A549 (cell line): ENCODE results near the gene CDH11. TPM values are rescaled to one million over a fixed set of nuclear protein-coding genes. Genes with fewer than 3 reads are reported as not detected.

Experiments
- ATAC-seq, 2 experiments: fragments of 200-7000 bp in 1 of 2; fragments of >200 bp in 1 of 2; cut with Nextera tagmentation in 1 of 2; cut with Tn5 transposase in 1 of 2; 3 replicates each; pipeline versions ENCODE4 v1.8.0 to v1.9.1; 2018 to 2020; ENCODE audit warnings: mild to moderate bottlenecking in 1 of 2, moderate library complexity in 1 of 2
- CTCF ChIA-PET: fragments of 300-600 bp; sonication (Branson Sonifier 250); formaldehyde crosslinking; extraction: SDS; loops from one replicate; lab custom pipeline; 2021; ENCODE audit warnings: antibody characterized with exemption, inconsistent platforms; lab: Yijun Ruan, JAX
- POLR2A ChIA-PET: fragments of 350-600 bp; formaldehyde crosslinking; extraction: SDS; loops from one replicate; lab custom pipeline; 2021; ENCODE audit warnings: antibody characterized with exemption, inconsistent platforms; lab: Yijun Ruan, JAX
- DNase-seq, 2 experiments: peaks; one replicate each; pipeline versions ENCODE4 v3.0.0 to v3.0.0-alpha.2; 2011 to 2016; ENCODE audit warnings: low read depth in 1 of 2, low spot score in 1 of 2
- FAIRE-seq: peaks from 2 replicates; lab custom pipeline; 2011; peaks lifted over from hg19 to GRCh38; lab: Jason Lieb, UNC
- H3K27ac ChIP-seq, 2 experiments: fragments of >200 bp; sonication (Bioruptor Twin); formaldehyde crosslinking; 3 replicates each; pipeline ENCODE4 v1.5.1; 2016 to 2017
- H3K4me1 ChIP-seq: fragments of >200 bp; sonication (Bioruptor Twin); formaldehyde crosslinking; 3 replicates; pipeline ENCODE4 v1.6.1; 2016
- H3K4me2 ChIP-seq: fragments of >200 bp; sonication (Bioruptor Twin); formaldehyde crosslinking; 3 replicates; pipeline ENCODE4 v1.6.1; 2016
- H3K4me3 ChIP-seq: fragments of >200 bp; sonication (Bioruptor Twin); formaldehyde crosslinking; 3 replicates; pipeline ENCODE4 v1.5.1; 2016
- H3K9me3 ChIP-seq: fragments of >200 bp; sonication (Bioruptor Twin); formaldehyde crosslinking; 3 replicates; pipeline ENCODE4 v1.6.1; 2016
- BCL3 ChIP-seq: fragments of >200 bp; sonication (Bioruptor Twin); formaldehyde crosslinking; IDR thresholded peaks from 3 replicates; pipeline ENCODE4 v1.6.1; 2016
- BHLHE40 ChIP-seq: IDR thresholded peaks from 2 replicates; pipeline ENCODE4 v1.6.1; 2012; ENCODE audit warnings: low read depth, low read length, inconsistent platforms
- CBX8 ChIP-seq: fragments of 200-600 bp; sonication (generic); IDR thresholded peaks from 2 replicates; pipeline ENCODE4 v1.6.1; 2016
- CEBPB ChIP-seq, 2 experiments: fragments of >200 bp in 1 of 2; sonication (Bioruptor Twin) in 1 of 2; formaldehyde crosslinking in 1 of 2; IDR thresholded peaks; 2 replicates each; pipeline ENCODE4 v1.6.1; 2012 to 2016
- CHD2 ChIP-seq: fragments of 150-350 bp; IDR thresholded peaks from 2 replicates; pipeline ENCODE4 v1.6.1; 2014; ENCODE audit warnings: low read length; ENCODE audit not compliant: partially characterized antibody
- E2F6 ChIP-seq: IDR thresholded peaks from 2 replicates; pipeline ENCODE4 v1.6.1; 2012; ENCODE audit warnings: low read depth, borderline replicate concordance
- EHF ChIP-seq: fragments of 250-450 bp; sonication (Bioruptor Pico); IDR thresholded peaks from 2 replicates; pipeline ENCODE4 v1.5.0; 2020; ENCODE audit warnings: mild to moderate bottlenecking
- EP300 ChIP-seq, 2 experiments: fragments of >200 bp; sonication (Bioruptor Twin); formaldehyde crosslinking; IDR thresholded peaks; 2 replicates in 1 of 2; 3 replicates in 1 of 2; pipeline ENCODE4 v1.6.1; 2016 to 2017
- FOSB ChIP-seq: fragments of 250-450 bp; sonication (Bioruptor Pico); IDR thresholded peaks from 2 replicates; pipeline ENCODE4 v1.5.0; 2020; ENCODE audit warnings: mild to moderate bottlenecking, moderate library complexity
- FOSL2 ChIP-seq, 2 experiments: fragments of 450-650 bp in 1 of 2; fragments of >200 bp in 1 of 2; sonication (Bioruptor Twin) in 1 of 2; formaldehyde crosslinking; IDR thresholded peaks; 2 replicates each; pipeline versions ENCODE4 v1.5.0 to v1.6.1; 2016 to 2020; ENCODE audit warnings: mild to moderate bottlenecking in 1 of 2, moderate library complexity in 1 of 2
- FOXS1 ChIP-seq: fragments of 250-450 bp; sonication (Bioruptor Pico); IDR thresholded peaks from 2 replicates; pipeline ENCODE4 v1.5.0; 2020; ENCODE audit warnings: mild to moderate bottlenecking, moderate library complexity
- HDAC2 ChIP-seq: fragments of 200-600 bp; sonication (generic); IDR thresholded peaks from 2 replicates; pipeline ENCODE4 v1.6.1; 2016
- HOXA7 ChIP-seq: fragments of 250-450 bp; sonication (Bioruptor Pico); IDR thresholded peaks from 2 replicates; pipeline ENCODE4 v1.5.0; 2020; ENCODE audit warnings: mild to moderate bottlenecking, moderate library complexity
- JUN ChIP-seq, 2 experiments: fragments of >200 bp; sonication (Bioruptor Twin); formaldehyde crosslinking; IDR thresholded peaks; 2 replicates in 1 of 2; 3 replicates in 1 of 2; pipeline ENCODE4 v1.6.1; 2016 to 2017
- JUNB ChIP-seq: fragments of >200 bp; sonication (Bioruptor Twin); formaldehyde crosslinking; IDR thresholded peaks from 2 replicates; pipeline ENCODE4 v1.6.1; 2016
- KDM5A ChIP-seq: fragments of 200-600 bp; sonication (generic); IDR thresholded peaks from 2 replicates; pipeline ENCODE4 v1.6.1; 2016; ENCODE audit warnings: antibody characterized with exemption, mild to moderate bottlenecking
- MAFK ChIP-seq: fragments of 450-650 bp; IDR thresholded peaks from 2 replicates; pipeline ENCODE4 v1.6.1; 2014; ENCODE audit not compliant: partially characterized antibody
- MYC ChIP-seq: IDR thresholded peaks from 2 replicates; pipeline ENCODE4 v1.6.1; 2012; ENCODE audit warnings: mild to moderate bottlenecking, inconsistent platforms, low read length, improper control_type of control experiment, borderline replicate concordance
- NR3C1 ChIP-seq: fragments of >200 bp; sonication (Bioruptor Twin); formaldehyde crosslinking; IDR thresholded peaks from 3 replicates; pipeline ENCODE4 v1.6.1; 2017
- PHF8 ChIP-seq: fragments of 200-600 bp; sonication (generic); IDR thresholded peaks from 2 replicates; pipeline ENCODE4 v1.6.1; 2016; ENCODE audit warnings: low read depth, mild to moderate bottlenecking, antibody characterized with exemption, moderate library complexity, borderline replicate concordance
- POLR2AphosphoS2 ChIP-seq: conservative IDR thresholded peaks from 2 replicates; pipeline ENCODE4 v1.6.1; 2012; ENCODE audit warnings: low read length, improper control_type of control experiment, inconsistent platforms
- RAD21 ChIP-seq, 2 experiments: fragments of >200 bp in 1 of 2; sonication (Bioruptor Twin) in 1 of 2; formaldehyde crosslinking in 1 of 2; IDR thresholded peaks in 1 of 2; conservative IDR thresholded peaks in 1 of 2; 2 replicates in 1 of 2; 3 replicates in 1 of 2; pipeline ENCODE4 v1.6.1; 2012 to 2018; ENCODE audit warnings: inconsistent platforms in 1 of 2
- RARB ChIP-seq: fragments of 250-450 bp; sonication (Bioruptor Pico); IDR thresholded peaks from 2 replicates; pipeline ENCODE4 v1.8.0; 2021; ENCODE audit warnings: mild to moderate bottlenecking, moderate library complexity
- RCOR1 ChIP-seq: fragments of 150-350 bp; IDR thresholded peaks from 2 replicates; pipeline ENCODE4 v1.6.1; 2014; ENCODE audit warnings: antibody characterized with exemption, low read length, low read depth
- RFX5 ChIP-seq: fragments of 450-650 bp; IDR thresholded peaks from 2 replicates; pipeline ENCODE4 v1.7.1; 2014; ENCODE audit warnings: antibody characterized with exemption, mild to moderate bottlenecking, moderate library complexity
- SREBF2 ChIP-seq: fragments of 450-650 bp; IDR thresholded peaks from 2 replicates; pipeline ENCODE4 v1.6.1; 2014; ENCODE audit warnings: mild to moderate bottlenecking, moderate library complexity
- ZFP36 ChIP-seq: fragments of 450-650 bp; IDR thresholded peaks from 2 replicates; pipeline ENCODE4 v1.6.1; 2014; ENCODE audit warnings: borderline replicate concordance; ENCODE audit not compliant: partially characterized antibody
- ZNF302 ChIP-seq: fragments of 250-450 bp; sonication (Bioruptor Pico); IDR thresholded peaks from 2 replicates; pipeline ENCODE4 v1.9.0; 2021; ENCODE audit warnings: inconsistent platforms, mild to moderate bottlenecking, moderate library complexity
- WGBS: methylation state at CpG from one replicate; pipeline ENCODE4 v1.1.6; 2017; ENCODE audit errors: missing lambda C conversion rate; 5-methylcytosine and 5-hydroxymethylcytosine counted together
- polyA plus RNA-seq, 4 experiments: library from polyadenylated mRNA; depleted of rRNA in 3 of 4; stranded (reverse); fragments of >200 nt; fragmentation: RNase III in 1 of 4; extraction: RNeasy Plus Mini Kit Qiagen cat#74134 plus additional on column Dnase treatment in 1 of 4; gene quantifications; 2 replicates in 3 of 4; 3 replicates in 1 of 4; pipeline ENCODE4 v1.2.3, GENCODE V29; 2011 to 2017
- TF ChIP-seq, protein P1 (sequence below): fragments of 150-350 bp; IDR thresholded peaks from 2 replicates; pipeline ENCODE4 v1.6.1; 2014; ENCODE audit warnings: low read depth, mild to moderate bottlenecking, low read length
- TF ChIP-seq, protein P2 (sequence below): fragments of 200-600 bp; sonication (generic); IDR thresholded peaks from 2 replicates; pipeline ENCODE4 v1.6.1; 2016; ENCODE audit warnings: antibody characterized with exemption, mild to moderate bottlenecking, moderate library complexity
- TF ChIP-seq, protein P3 (sequence below): fragments of >200 bp; sonication (Bioruptor Twin); formaldehyde crosslinking; IDR thresholded peaks from 3 replicates; pipeline ENCODE4 v1.5.1; 2016

Gene CDH11
- polyA plus RNA-seq, 2 of the 4 experiments (the other 2 are of a cell fraction), result 0.72 to 1.1 TPM

GRCh38 chr16:65111306-65111705 lies 10.6 kb downstream of the CDH11 start:
- Histone ChIP-seq H3K4me2 (no peak overlapping the region), H3K4me3 (no peak overlapping the region), H3K9me3 (no peaks in the 10 kb centered on the region), H3K4me1 (no peaks in the 10 kb centered on the region), H3K27ac (no peak overlapping the region)
- no peak for ATAC-seq
- ChIA-PET POLR2A (no interaction called here), CTCF (interaction anchor here (0.6 to 0.9 kb wide), 2 partner anchors 10 to 1995 kb away, joined by 3 read pairs; no protein-coding TSS in a partner anchor)
- DNase-seq, result no peak
- no peak for FAIRE-seq
- TF ChIP-seq RFX5 (no peak), ZNF302 (no peak), FOSB (no peak), FOSL2 (IDR thresholded peaks at IDR 0.05) (no peak), FOSL2 (CRISPR knock-in tag; IDR thresholded peaks at IDR 0.05) (no peak), RAD21 (conservative IDR thresholded peaks at IDR 0.05 in 1 of 2, IDR thresholded peaks at IDR 0.05 in 1 of 2) (no peak), RARB (CRISPR knock-in tag) (no peak), CEBPB (IDR thresholded peaks at IDR 0.05) (no peak), PHF8 (no peak), POLR2AphosphoS2 (no peak), MAFK (no peak), ZFP36 (no peak), EHF (CRISPR knock-in tag) (no peak), NR3C1 (no peak), HOXA7 (CRISPR knock-in tag) (no peak), FOXS1 (no peak)
- TF ChIP-seq, protein P1, sequence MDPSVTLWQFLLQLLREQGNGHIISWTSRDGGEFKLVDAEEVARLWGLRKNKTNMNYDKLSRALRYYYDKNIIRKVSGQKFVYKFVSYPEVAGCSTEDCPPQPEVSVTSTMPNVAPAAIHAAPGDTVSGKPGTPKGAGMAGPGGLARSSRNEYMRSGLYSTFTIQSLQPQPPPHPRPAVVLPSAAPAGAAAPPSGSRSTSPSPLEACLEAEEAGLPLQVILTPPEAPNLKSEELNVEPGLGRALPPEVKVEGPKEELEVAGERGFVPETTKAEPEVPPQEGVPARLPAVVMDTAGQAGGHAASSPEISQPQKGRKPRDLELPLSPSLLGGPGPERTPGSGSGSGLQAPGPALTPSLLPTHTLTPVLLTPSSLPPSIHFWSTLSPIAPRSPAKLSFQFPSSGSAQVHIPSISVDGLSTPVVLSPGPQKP, result no peak
- TF ChIP-seq, protein P2, sequence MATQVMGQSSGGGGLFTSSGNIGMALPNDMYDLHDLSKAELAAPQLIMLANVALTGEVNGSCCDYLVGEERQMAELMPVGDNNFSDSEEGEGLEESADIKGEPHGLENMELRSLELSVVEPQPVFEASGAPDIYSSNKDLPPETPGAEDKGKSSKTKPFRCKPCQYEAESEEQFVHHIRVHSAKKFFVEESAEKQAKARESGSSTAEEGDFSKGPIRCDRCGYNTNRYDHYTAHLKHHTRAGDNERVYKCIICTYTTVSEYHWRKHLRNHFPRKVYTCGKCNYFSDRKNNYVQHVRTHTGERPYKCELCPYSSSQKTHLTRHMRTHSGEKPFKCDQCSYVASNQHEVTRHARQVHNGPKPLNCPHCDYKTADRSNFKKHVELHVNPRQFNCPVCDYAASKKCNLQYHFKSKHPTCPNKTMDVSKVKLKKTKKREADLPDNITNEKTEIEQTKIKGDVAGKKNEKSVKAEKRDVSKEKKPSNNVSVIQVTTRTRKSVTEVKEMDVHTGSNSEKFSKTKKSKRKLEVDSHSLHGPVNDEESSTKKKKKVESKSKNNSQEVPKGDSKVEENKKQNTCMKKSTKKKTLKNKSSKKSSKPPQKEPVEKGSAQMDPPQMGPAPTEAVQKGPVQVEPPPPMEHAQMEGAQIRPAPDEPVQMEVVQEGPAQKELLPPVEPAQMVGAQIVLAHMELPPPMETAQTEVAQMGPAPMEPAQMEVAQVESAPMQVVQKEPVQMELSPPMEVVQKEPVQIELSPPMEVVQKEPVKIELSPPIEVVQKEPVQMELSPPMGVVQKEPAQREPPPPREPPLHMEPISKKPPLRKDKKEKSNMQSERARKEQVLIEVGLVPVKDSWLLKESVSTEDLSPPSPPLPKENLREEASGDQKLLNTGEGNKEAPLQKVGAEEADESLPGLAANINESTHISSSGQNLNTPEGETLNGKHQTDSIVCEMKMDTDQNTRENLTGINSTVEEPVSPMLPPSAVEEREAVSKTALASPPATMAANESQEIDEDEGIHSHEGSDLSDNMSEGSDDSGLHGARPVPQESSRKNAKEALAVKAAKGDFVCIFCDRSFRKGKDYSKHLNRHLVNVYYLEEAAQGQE, result no peak
- WGBS, result 53% methylated on average over 5 of the region's 5 CpGs

GRCh38 chr16:65106757-65107156 lies 15.1 kb downstream of the CDH11 start:
- Histone ChIP-seq H3K4me1 (no peaks in the 10 kb centered on the region), H3K4me3 (no peak overlapping the region), H3K9me3 (no peaks in the 10 kb centered on the region), H3K4me2 (no peak overlapping the region), H3K27ac (no peak overlapping the region)
- FAIRE-seq, result no peak
- ChIA-PET CTCF (interaction anchor here (1.2 to 1.8 kb wide), 3 partner anchors 10 to 1645 kb away, joined by 3 to 4 read pairs (median 3); no protein-coding TSS in a partner anchor), POLR2A (no interaction called here)
- DNase-seq, result no peak
- WGBS, result 8% methylated on average over 3 of the region's 3 CpGs
- no peak for ATAC-seq
- no peak for TF ChIP-seq HOXA7 (CRISPR knock-in tag)
- no peak for TF ChIP-seq BCL3
- no peak for TF ChIP-seq FOSB
- no peak for TF ChIP-seq SREBF2
- no peak for TF ChIP-seq E2F6
- TF ChIP-seq RAD21 (conservative IDR thresholded peaks at IDR 0.05 in 1 of 2, IDR thresholded peaks at IDR 0.05 in 1 of 2), result no peak
- no peak for TF ChIP-seq CHD2
- no peak for TF ChIP-seq JUNB
- TF ChIP-seq, protein P3, sequence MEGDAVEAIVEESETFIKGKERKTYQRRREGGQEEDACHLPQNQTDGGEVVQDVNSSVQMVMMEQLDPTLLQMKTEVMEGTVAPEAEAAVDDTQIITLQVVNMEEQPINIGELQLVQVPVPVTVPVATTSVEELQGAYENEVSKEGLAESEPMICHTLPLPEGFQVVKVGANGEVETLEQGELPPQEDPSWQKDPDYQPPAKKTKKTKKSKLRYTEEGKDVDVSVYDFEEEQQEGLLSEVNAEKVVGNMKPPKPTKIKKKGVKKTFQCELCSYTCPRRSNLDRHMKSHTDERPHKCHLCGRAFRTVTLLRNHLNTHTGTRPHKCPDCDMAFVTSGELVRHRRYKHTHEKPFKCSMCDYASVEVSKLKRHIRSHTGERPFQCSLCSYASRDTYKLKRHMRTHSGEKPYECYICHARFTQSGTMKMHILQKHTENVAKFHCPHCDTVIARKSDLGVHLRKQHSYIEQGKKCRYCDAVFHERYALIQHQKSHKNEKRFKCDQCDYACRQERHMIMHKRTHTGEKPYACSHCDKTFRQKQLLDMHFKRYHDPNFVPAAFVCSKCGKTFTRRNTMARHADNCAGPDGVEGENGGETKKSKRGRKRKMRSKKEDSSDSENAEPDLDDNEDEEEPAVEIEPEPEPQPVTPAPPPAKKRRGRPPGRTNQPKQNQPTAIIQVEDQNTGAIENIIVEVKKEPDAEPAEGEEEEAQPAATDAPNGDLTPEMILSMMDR, result no peak
- no peak for TF ChIP-seq MYC
- TF ChIP-seq CBX8, result no peak
- no peak for TF ChIP-seq KDM5A
- no peak for TF ChIP-seq JUN (IDR thresholded peaks at IDR 0.05)
- no peak for TF ChIP-seq RCOR1
- TF ChIP-seq CEBPB (IDR thresholded peaks at IDR 0.05), result no peak
- TF ChIP-seq NR3C1, result no peak
- TF ChIP-seq BHLHE40, result no peak
- no peak for TF ChIP-seq HDAC2
- TF ChIP-seq EP300 (IDR thresholded peaks at IDR 0.05), result no peak
